RWPE2 (cell line): Measurements from ENCODE around the gene ST7.
A peak's percentile ranks its signal among the peaks of the same experiment; 100 is the strongest.

Source experiments
- ATAC-seq: fragments of 200-7000 bp; cut with Tn5 transposase; 3 replicates; pipeline ENCODE4 v1.9.1; 2021; ENCODE audit warnings: low read depth
- DNase-seq: peaks from one replicate; pipeline ENCODE4 v3.0.0-alpha.2; 2020; ENCODE audit warnings: low spot score
- H3K27ac ChIP-seq: fragments of 450-650 bp; 2 replicates; pipeline ENCODE4 v1.5.1; 2017; ENCODE audit warnings: mild to moderate bottlenecking; ENCODE audit not compliant: poor library complexity, severe bottlenecking
- H3K27me3 ChIP-seq: fragments of 250-450 bp; sonication (Bioruptor Pico); 2 replicates; pipeline ENCODE4 v1.5.1; 2021; ENCODE audit warnings: mild to moderate bottlenecking, moderate library complexity; ENCODE audit not compliant: insufficient read depth, poor library complexity, severe bottlenecking
- H3K36me3 ChIP-seq: fragments of 250-450 bp; sonication (Bioruptor Pico); 2 replicates; pipeline ENCODE4 v1.5.1; 2020; ENCODE audit warnings: low read depth, mild to moderate bottlenecking, moderate library complexity
- H3K4me1 ChIP-seq: fragments of 250-450 bp; sonication (Bioruptor Pico); 2 replicates; pipeline ENCODE4 v1.5.1; 2021; ENCODE audit warnings: mild to moderate bottlenecking, moderate library complexity; ENCODE audit not compliant: insufficient read depth, poor library complexity, severe bottlenecking
- H3K4me3 ChIP-seq: fragments of 250-450 bp; sonication (Bioruptor Pico); 2 replicates; pipeline ENCODE4 v1.5.1; 2021; ENCODE audit warnings: mild to moderate bottlenecking, moderate library complexity; ENCODE audit not compliant: severe bottlenecking
- H3K9me3 ChIP-seq: fragments of 250-450 bp; sonication (Bioruptor Pico); 2 replicates; pipeline ENCODE4 v1.5.1; 2021; ENCODE audit warnings: mild to moderate bottlenecking, moderate library complexity; ENCODE audit not compliant: severe bottlenecking
- CTCF ChIP-seq: fragments of 450-650 bp; IDR thresholded peaks from one replicate; pipeline ENCODE4 v1.5.1; 2017; ENCODE audit warnings: mild to moderate bottlenecking, moderate library complexity; ENCODE audit not compliant: poor library complexity, severe bottlenecking

Gene ST7

GRCh38 chr7:117202511-117202910, 249.2 kb downstream of the ST7 start:
- Histone ChIP-seq H3K36me3 (no peaks in the 10 kb centered on the region), H3K27ac (no peak overlapping the region), H3K4me1 (no peaks in the 10 kb centered on the region), H3K27me3 (no peaks in the 10 kb centered on the region), H3K9me3 (no peaks in the 10 kb centered on the region), H3K4me3 (no peak overlapping the region)
- DNase-seq (no peak), ATAC-seq (peak; percentile 38; the same call in 1 of the 3 replicates)
- TF ChIP-seq CTCF, result no peak

- Histone ChIP-seq H3K9me3 (no peaks in the 10 kb centered on the region), H3K4me3 (no peak overlapping the region), H3K27ac (no peak overlapping the region), H3K4me1 (no peaks in the 10 kb centered on the region), H3K36me3 (no peaks in the 10 kb centered on the region), H3K27me3 (no peaks in the 10 kb centered on the region)
- no peak for ATAC-seq
- no peak for TF ChIP-seq CTCF
- DNase-seq, result no peak
These were observed 249.9 kb downstream of the ST7 start for GRCh38 chr7:117203205-117203604.

GRCh38 chr7:117205873-117206272, 252.6 kb downstream of the ST7 start:
- H3K4me3 ChIP-seq, result no peak overlapping the region
- H3K27me3 ChIP-seq, result no peaks in the 10 kb centered on the region
- no peaks in the 10 kb centered on the region for H3K4me1 ChIP-seq
- H3K36me3 ChIP-seq, result no peaks in the 10 kb centered on the region
- H3K9me3 ChIP-seq, result no peaks in the 10 kb centered on the region
- H3K27ac ChIP-seq, result no peak overlapping the region
- DNase-seq, result no peak
- TF ChIP-seq CTCF, result no peak
- no peak for ATAC-seq

GRCh38 chr7:117208257-117208656, 255.0 kb downstream of the ST7 start:
- H3K36me3 ChIP-seq, result no peaks in the 10 kb centered on the region
- no peaks in the 10 kb centered on the region for H3K4me1 ChIP-seq
- no peaks in the 10 kb centered on the region for H3K9me3 ChIP-seq
- no peaks in the 10 kb centered on the region for H3K27me3 ChIP-seq
- H3K4me3 ChIP-seq, result no peak overlapping the region
- no peak overlapping the region for H3K27ac ChIP-seq
- DNase-seq (no peak), ATAC-seq (no peak)
- TF ChIP-seq CTCF, result no peak

- ATAC-seq (no peak), DNase-seq (no peak)
- no peak overlapping the region for H3K27ac ChIP-seq
- no peaks in the 10 kb centered on the region for H3K4me1 ChIP-seq
- no peaks in the 10 kb centered on the region for H3K9me3 ChIP-seq
- H3K27me3 ChIP-seq, result no peaks in the 10 kb centered on the region
- no peaks in the 10 kb centered on the region for H3K36me3 ChIP-seq
- no peak overlapping the region for H3K4me3 ChIP-seq
- no peak for TF ChIP-seq CTCF
These were observed 257.1 kb downstream of the ST7 start for GRCh38 chr7:117210397-117210796.
